WERI-Rb-1 (cell line): Measurements from ENCODE around the gene AMIGO1.

Experiments used
- DNase-seq: peaks from one replicate; pipeline ENCODE4 v3.0.0-alpha.2; 2020
- H3K27ac ChIP-seq: fragments of 250-450 bp; sonication (Bioruptor Pico); 2 replicates; pipeline ENCODE4 v1.5.1; 2020; ENCODE audit warnings: mild to moderate bottlenecking, moderate library complexity
- H3K27me3 ChIP-seq: fragments of 250-450 bp; sonication (Bioruptor Pico); 2 replicates; pipeline ENCODE4 v1.5.1; 2021; ENCODE audit warnings: mild to moderate bottlenecking, low read depth, moderate library complexity; ENCODE audit not compliant: insufficient read depth, severe bottlenecking
- H3K36me3 ChIP-seq: fragments of 250-450 bp; sonication (Bioruptor Pico); 2 replicates; pipeline ENCODE4 v1.5.1; 2020; ENCODE audit warnings: mild to moderate bottlenecking, moderate library complexity
- H3K4me3 ChIP-seq: 2 replicates; pipeline ENCODE4 v1.5.1; 2011; ENCODE audit warnings: low read depth, mild to moderate bottlenecking, control low read depth, low read length
- H3K9me3 ChIP-seq: fragments of 250-450 bp; sonication (Bioruptor Pico); 2 replicates; pipeline ENCODE4 v1.5.1; 2021; ENCODE audit warnings: mild to moderate bottlenecking, moderate library complexity; ENCODE audit not compliant: severe bottlenecking
- CTCF ChIP-seq: IDR thresholded peaks from 2 replicates; pipeline ENCODE4 v1.5.1; 2011; ENCODE audit warnings: low read depth, mild to moderate bottlenecking, control low read depth, inconsistent platforms, low read length

Gene AMIGO1

GRCh38 chr1:109547463-109548320 is 38.2 kb upstream of the AMIGO1 start:
- no peaks in the 10 kb centered on the region for H3K9me3 ChIP-seq
- H3K36me3 ChIP-seq: peaks cover 3% of the 10 kb centered on the region; the same call in 1 of the 2 replicates
- no peak for TF ChIP-seq CTCF
- H3K27ac ChIP-seq: peak overlapping the region; percentile 76
- no peaks in the 10 kb centered on the region for H3K27me3 ChIP-seq
- DNase-seq: no peak
- peak overlapping the region; percentile 95 for H3K4me3 ChIP-seq

- Histone ChIP-seq H3K4me3 (no peak overlapping the region), H3K27ac (peak overlapping the region; percentile 65), H3K36me3 (peaks cover 3% of the 10 kb centered on the region; the same call in 1 of the 2 replicates), H3K27me3 (no peaks in the 10 kb centered on the region), H3K9me3 (no peaks in the 10 kb centered on the region)
- peak; percentile 67 for TF ChIP-seq CTCF
- DNase-seq: peak; percentile 91
Observed at GRCh38 chr1:109546311-109547109, 37.0 kb upstream of the AMIGO1 start.

GRCh38 chr1:109543988-109544735 is 34.6 kb upstream of the AMIGO1 start:
- Histone ChIP-seq H3K36me3 (no peaks in the 10 kb centered on the region), H3K9me3 (no peaks in the 10 kb centered on the region), H3K27ac (no peak overlapping the region), H3K27me3 (no peaks in the 10 kb centered on the region), H3K4me3 (no peak overlapping the region)
- DNase-seq: no peak
- TF ChIP-seq CTCF: no peak

GRCh38 chr1:109543283-109543987 is 33.9 kb upstream of the AMIGO1 start:
- no peak overlapping the region for H3K27ac ChIP-seq
- DNase-seq: no peak
- no peaks in the 10 kb centered on the region for H3K27me3 ChIP-seq
- no peak for TF ChIP-seq CTCF
- H3K4me3 ChIP-seq: no peak overlapping the region
- H3K9me3 ChIP-seq: no peaks in the 10 kb centered on the region
- H3K36me3 ChIP-seq: no peaks in the 10 kb centered on the region

- no peak for TF ChIP-seq CTCF
- DNase-seq: no peak
Observed at GRCh38 chr1:109542657-109543056, 33.1 kb upstream of the AMIGO1 start.

More at GRCh38 chr1:109542657-109543056, 33.1 kb upstream of the AMIGO1 start:
- Histone ChIP-seq H3K27ac (no peak overlapping the region), H3K36me3 (no peaks in the 10 kb centered on the region), H3K27me3 (no peaks in the 10 kb centered on the region), H3K9me3 (no peaks in the 10 kb centered on the region), H3K4me3 (no peak overlapping the region)
